ENCODE measurements around the gene HOXC13.

The HOXC13 gene

DNA sequence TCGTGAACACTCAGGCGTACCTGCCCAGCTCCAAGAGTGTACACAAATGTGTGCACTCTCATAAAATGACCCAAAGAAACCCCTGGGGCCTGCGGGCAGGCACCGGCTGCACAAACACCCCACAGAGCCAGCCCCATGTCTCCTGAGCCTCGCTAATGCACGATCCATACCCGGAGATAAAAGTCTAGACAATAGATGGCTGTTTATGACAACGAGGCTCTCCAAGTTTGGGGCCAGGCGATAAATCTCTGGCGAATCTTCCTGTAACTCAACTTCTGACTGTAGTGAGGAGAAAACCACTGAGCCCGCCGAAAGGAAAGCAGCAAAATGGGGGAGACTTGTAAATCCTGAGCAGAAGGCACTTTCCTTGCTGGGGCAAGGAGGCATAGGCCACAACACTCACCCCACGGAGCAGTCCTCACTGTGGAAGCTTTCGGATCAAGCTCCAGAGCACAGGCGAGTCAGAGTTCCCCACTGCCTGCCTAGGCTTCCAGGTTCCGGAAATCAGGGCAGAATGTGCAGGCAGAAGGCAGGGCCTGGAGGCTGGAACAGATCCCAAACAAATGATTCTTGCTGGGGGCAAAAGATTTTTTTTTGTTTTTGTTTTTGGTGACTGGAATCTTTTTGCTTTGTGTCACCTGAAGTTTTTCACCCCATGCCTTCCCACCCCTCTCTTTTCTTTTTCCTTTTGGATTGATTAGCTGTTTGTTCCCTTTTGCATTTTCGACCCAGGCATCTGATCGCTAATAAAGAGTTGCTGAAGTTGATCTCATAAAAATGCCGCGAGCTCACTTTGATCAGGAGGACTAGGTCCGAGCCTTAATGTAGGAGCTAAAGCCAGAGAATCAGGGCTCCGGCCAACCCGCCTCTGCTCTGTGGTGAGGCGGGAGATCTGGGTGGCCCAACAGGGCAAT lies 29.8 kb downstream of the HOXC13 start:
- H3K4me3 ChIP-seq (ENCODE audit: low read length) = no peak overlapping the region
- TF ChIP-seq CTCF (IDR thresholded peaks at IDR 0.05; ENCODE audit: insufficient read depth, low read depth, low read length, missing control alignments) = no peak
- DNase-seq (ENCODE audit: low read depth) = no peak

DNA sequence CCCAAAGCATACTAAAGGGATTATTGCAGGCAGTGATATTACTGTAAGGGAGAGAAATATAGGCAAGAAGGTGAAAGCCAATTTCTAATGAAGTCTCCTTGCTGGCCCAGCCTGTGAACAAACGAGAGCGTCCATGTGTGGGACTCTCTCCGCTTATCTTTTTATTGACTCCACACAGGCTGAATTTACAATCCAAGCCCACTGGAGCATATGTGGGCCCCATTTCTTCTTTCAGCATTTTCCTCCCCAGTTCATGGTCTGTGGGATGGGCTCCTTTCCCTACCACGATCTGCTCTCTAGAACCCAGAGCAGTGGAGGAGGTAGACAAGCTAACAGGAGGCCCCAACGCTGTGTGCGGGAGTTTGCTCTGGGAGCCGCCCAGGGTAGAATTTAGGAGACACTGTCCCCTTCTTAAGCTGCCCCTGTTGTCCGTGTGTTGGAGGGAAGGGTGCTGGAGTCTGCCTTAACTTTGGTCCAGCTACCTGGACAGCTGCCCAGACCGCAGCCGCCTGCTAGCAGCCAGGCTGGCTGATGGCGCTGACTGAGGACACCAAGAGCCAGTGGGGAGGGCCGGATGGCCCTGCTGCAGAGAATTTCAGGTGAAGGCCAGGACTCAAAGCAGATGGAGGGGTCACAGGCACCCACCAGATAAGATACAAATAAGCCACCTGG lies 31.1 kb downstream of the HOXC13 start:
- H3K4me3 ChIP-seq (ENCODE audit: low read length) = no peak overlapping the region
- no peak for DNase-seq (ENCODE audit: low read depth)
- no peak for TF ChIP-seq CTCF (IDR thresholded peaks at IDR 0.05; ENCODE audit: insufficient read depth, low read depth, low read length, missing control alignments)

DNA sequence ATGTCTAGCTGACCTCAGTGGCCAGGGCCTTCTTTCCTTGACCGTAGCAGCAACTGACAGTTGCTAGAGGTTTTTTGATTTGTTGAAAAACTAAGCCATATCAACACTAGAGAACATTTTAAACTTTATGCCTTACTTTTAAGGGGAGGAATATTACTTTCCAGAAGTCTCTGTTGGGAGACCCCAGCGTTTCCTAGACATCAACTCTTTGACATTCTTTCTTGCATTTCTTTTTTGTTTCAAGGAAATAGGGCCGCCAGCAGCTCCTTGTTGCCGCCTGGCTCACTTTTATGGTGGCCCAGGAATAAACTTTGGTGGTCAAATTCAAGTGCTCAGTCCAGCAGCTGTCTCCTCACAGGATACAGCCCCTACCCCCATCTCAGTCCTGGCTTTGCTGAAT lies 31.8 kb downstream of the HOXC13 start:
- no peak for TF ChIP-seq CTCF (IDR thresholded peaks at IDR 0.05; ENCODE audit: insufficient read depth, low read depth, low read length, missing control alignments)
- H3K4me3 ChIP-seq (ENCODE audit: low read length) = no peak overlapping the region
- DNase-seq (ENCODE audit: low read depth) = no peak

DNA sequence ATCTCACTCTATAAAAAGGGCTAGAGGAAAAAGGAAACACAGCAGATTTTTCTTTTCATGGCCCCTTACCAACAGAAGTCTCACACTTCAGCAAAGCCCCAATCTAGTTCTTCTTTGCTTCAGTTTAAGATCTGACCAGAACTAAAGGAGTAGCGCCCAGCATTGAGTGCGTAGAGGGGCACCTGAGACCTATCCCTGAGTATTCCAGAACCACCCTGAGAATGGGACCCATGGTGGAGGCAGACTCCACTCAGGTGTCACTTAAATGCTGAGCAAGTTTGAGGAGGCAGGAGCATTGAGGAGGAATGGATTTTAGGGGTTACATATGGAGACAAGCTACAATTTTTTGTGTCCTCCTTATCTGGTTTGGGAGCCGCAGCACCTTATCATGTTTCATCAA lies 32.5 kb downstream of the HOXC13 start:
- TF ChIP-seq CTCF (IDR thresholded peaks at IDR 0.05; ENCODE audit: insufficient read depth, low read depth, low read length, missing control alignments) = no peak
- no peak for DNase-seq (ENCODE audit: low read depth)
- H3K4me3 ChIP-seq (ENCODE audit: low read length) = no peak overlapping the region

GRCh38 chr12:53971686-53972085 lies 33.1 kb downstream of the HOXC13 start:
- TF ChIP-seq CTCF (IDR thresholded peaks at IDR 0.05; ENCODE audit: insufficient read depth, low read depth, low read length, missing control alignments) = no peak
- DNase-seq (ENCODE audit: low read depth) = no peak
- no peak overlapping the region for H3K4me3 ChIP-seq (ENCODE audit: low read length)

- peak; percentile 36 for DNase-seq (ENCODE audit: low read depth)
- no peak for TF ChIP-seq CTCF (IDR thresholded peaks at IDR 0.05; ENCODE audit: insufficient read depth, low read depth, low read length, missing control alignments)
- H3K4me3 ChIP-seq (ENCODE audit: low read length) = no peak overlapping the region
These were observed 33.6 kb downstream of the HOXC13 start for GRCh38 chr12:53972152-53972702.

Data from epithelial cell of esophagus (primary cell).